22Rv1 (cell line): ENCODE measurements around the gene SLC24A4.

Experiments used
- ZFX ChIP-seq: fragments of 450-650 bp; IDR thresholded peaks from 2 replicates; pipeline ENCODE4 v1.6.1; 2017; ENCODE audit warnings: antibody characterized with exemption, borderline replicate concordance
- TF ChIP-seq, protein P1 (sequence below): fragments of 450-650 bp; IDR thresholded peaks from 2 replicates; pipeline ENCODE4 v1.5.1; 2017; ENCODE audit warnings: mild to moderate bottlenecking

- TF ChIP-seq, protein P1, sequence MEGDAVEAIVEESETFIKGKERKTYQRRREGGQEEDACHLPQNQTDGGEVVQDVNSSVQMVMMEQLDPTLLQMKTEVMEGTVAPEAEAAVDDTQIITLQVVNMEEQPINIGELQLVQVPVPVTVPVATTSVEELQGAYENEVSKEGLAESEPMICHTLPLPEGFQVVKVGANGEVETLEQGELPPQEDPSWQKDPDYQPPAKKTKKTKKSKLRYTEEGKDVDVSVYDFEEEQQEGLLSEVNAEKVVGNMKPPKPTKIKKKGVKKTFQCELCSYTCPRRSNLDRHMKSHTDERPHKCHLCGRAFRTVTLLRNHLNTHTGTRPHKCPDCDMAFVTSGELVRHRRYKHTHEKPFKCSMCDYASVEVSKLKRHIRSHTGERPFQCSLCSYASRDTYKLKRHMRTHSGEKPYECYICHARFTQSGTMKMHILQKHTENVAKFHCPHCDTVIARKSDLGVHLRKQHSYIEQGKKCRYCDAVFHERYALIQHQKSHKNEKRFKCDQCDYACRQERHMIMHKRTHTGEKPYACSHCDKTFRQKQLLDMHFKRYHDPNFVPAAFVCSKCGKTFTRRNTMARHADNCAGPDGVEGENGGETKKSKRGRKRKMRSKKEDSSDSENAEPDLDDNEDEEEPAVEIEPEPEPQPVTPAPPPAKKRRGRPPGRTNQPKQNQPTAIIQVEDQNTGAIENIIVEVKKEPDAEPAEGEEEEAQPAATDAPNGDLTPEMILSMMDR: no peak
- no peak for TF ChIP-seq ZFX
Observed at GRCh38 chr14:92392711-92393110, 69.7 kb downstream of the SLC24A4 start.
